WTC11 (cell line): ENCODE results near the gene TNRC6C. TPM values are rescaled to one million over a fixed set of nuclear protein-coding genes. Genes with fewer than 3 reads are reported as not detected.
"Not testable (repeated sequence)": the region's sequence is repeated elsewhere in the genome, so short reads cannot be mapped to it uniquely, and the experiment has no call there.

Experiments used
- ATAC-seq: fragments of 200-7000 bp; cut with Tn5 transposase; 2 replicates; pipeline ENCODE4 v1.10.0; 2021; ENCODE audit warnings: mild to moderate bottlenecking, moderate library complexity
- CTCF ChIA-PET: fragments of 300-600 bp; sonication (Branson Sonifier 250); formaldehyde crosslinking; loops from one replicate; lab custom pipeline; 2021; ENCODE audit warnings: antibody characterized with exemption; lab: Charles Lee
- POLR2A ChIA-PET: fragments of 350-600 bp; sonication (Branson Sonifier 250); formaldehyde crosslinking; loops from one replicate; lab custom pipeline; 2021; ENCODE audit warnings: antibody characterized with exemption; lab: Charles Lee
- DNase-seq: peaks from one replicate; pipeline ENCODE4 v3.0.0; 2021; ENCODE audit warnings: low spot score
- H3K27ac Mint-ChIP-seq: 2 replicates; pipeline ENCODE4 v1.8.0; 2021; ENCODE audit warnings: mixed read lengths
- H3K27me3 Mint-ChIP-seq: 2 replicates; pipeline ENCODE4 v1.8.0; 2021; ENCODE audit warnings: low read depth, mild to moderate bottlenecking, moderate library complexity, mixed read lengths
- H3K36me3 Mint-ChIP-seq: 2 replicates; pipeline ENCODE4 v1.8.0; 2021; ENCODE audit warnings: mixed read lengths
- H3K4me1 Mint-ChIP-seq: 2 replicates; pipeline ENCODE4 v1.8.0; 2022; ENCODE audit warnings: mixed read lengths
- H3K4me3 Mint-ChIP-seq: 2 replicates; pipeline ENCODE4 v1.8.0; 2021; ENCODE audit warnings: mild to moderate bottlenecking, moderate library complexity, mixed read lengths
- H3K9me3 Mint-ChIP-seq: 2 replicates; pipeline ENCODE4 v1.8.0; 2021; ENCODE audit warnings: mixed read lengths
- HMGXB4 ChIP-seq: sonication (generic); formaldehyde crosslinking; IDR thresholded peaks from 2 replicates; pipeline ENCODE4 v1.8.1; 2023; ENCODE audit warnings: mild to moderate bottlenecking, moderate library complexity, missing genetic modification reagents
- JAZF1 ChIP-seq: fragments of 250-450 bp; sonication (Bioruptor Pico); IDR thresholded peaks from 2 replicates; pipeline ENCODE4 v1.9.0; 2021; ENCODE audit warnings: moderate library complexity, mild to moderate bottlenecking, inconsistent platforms
- MLX ChIP-seq: sonication (generic); formaldehyde crosslinking; IDR thresholded peaks from 2 replicates; pipeline ENCODE4 v1.8.1; 2023; ENCODE audit warnings: mild to moderate bottlenecking, missing genetic modification reagents, moderate library complexity
- MXD4 ChIP-seq: fragments of 250-450 bp; sonication (Bioruptor Pico); IDR thresholded peaks from 2 replicates; pipeline ENCODE4 v1.8.0; 2021; ENCODE audit warnings: mild to moderate bottlenecking, moderate library complexity, borderline replicate concordance
- NFATC4 ChIP-seq: fragments of 250-450 bp; sonication (Bioruptor Pico); IDR thresholded peaks from 2 replicates; pipeline ENCODE4 v1.9.0; 2021; ENCODE audit warnings: mild to moderate bottlenecking
- OVOL2 ChIP-seq: fragments of 250-450 bp; sonication (Bioruptor Pico); IDR thresholded peaks from 2 replicates; pipeline ENCODE4 v1.9.0; 2021; ENCODE audit warnings: mild to moderate bottlenecking, borderline replicate concordance
- PREB ChIP-seq: sonication (generic); formaldehyde crosslinking; IDR thresholded peaks from 2 replicates; pipeline ENCODE4 v1.8.1; 2022; ENCODE audit warnings: mild to moderate bottlenecking, missing genetic modification reagents, moderate library complexity, borderline replicate concordance
- RELA ChIP-seq: sonication (generic); formaldehyde crosslinking; IDR thresholded peaks from 2 replicates; pipeline ENCODE4 v1.8.1; 2022; ENCODE audit warnings: missing genetic modification reagents, mild to moderate bottlenecking, borderline replicate concordance
- TCF7 ChIP-seq: sonication (generic); formaldehyde crosslinking; IDR thresholded peaks from 2 replicates; pipeline ENCODE4 v1.8.0; 2022; ENCODE audit warnings: mild to moderate bottlenecking, low read depth, missing genetic modification reagents, moderate library complexity
- USF1 ChIP-seq: sonication (generic); formaldehyde crosslinking; IDR thresholded peaks from 2 replicates; pipeline ENCODE4 v1.8.0; 2022; ENCODE audit warnings: mild to moderate bottlenecking, missing genetic modification reagents
- ZBTB21 ChIP-seq: sonication (generic); formaldehyde crosslinking; IDR thresholded peaks from 2 replicates; pipeline ENCODE4 v1.8.1; 2023; ENCODE audit warnings: mild to moderate bottlenecking, missing genetic modification reagents, borderline replicate concordance
- ZNF121 ChIP-seq: sonication (generic); formaldehyde crosslinking; IDR thresholded peaks from 2 replicates; pipeline ENCODE4 v1.8.0; 2023; ENCODE audit warnings: missing genetic modification reagents
- ZNF396 ChIP-seq: fragments of 250-450 bp; sonication (Bioruptor Pico); IDR thresholded peaks from 2 replicates; pipeline ENCODE4 v1.8.0; 2021; ENCODE audit warnings: mild to moderate bottlenecking, moderate library complexity, borderline replicate concordance
- ZNF425 ChIP-seq: fragments of 250-450 bp; sonication (Bioruptor Pico); conservative IDR thresholded peaks from 2 replicates; pipeline ENCODE4 v1.9.0; 2021; ENCODE audit warnings: mild to moderate bottlenecking
- total RNA-seq: library from RNA; stranded (reverse); gene quantifications from 3 replicates; pipeline ENCODE4 v1.2.3, GENCODE V29; 2021
- TF ChIP-seq, protein P1 (sequence below): sonication (generic); formaldehyde crosslinking; IDR thresholded peaks from 2 replicates; pipeline ENCODE4 v1.8.1; 2022; ENCODE audit warnings: low read depth, mild to moderate bottlenecking, moderate library complexity, missing genetic modification reagents, borderline replicate concordance
- TF ChIP-seq, protein P2 (sequence below): sonication (generic); formaldehyde crosslinking; conservative IDR thresholded peaks from 2 replicates; pipeline ENCODE4 v1.8.1; 2023; ENCODE audit warnings: mild to moderate bottlenecking, low read depth, missing genetic modification reagents, moderate library complexity
- TF ChIP-seq, protein P3 (sequence below): fragments of 250-450 bp; sonication (Bioruptor Pico); IDR thresholded peaks from 2 replicates; pipeline ENCODE4 v1.9.0; 2021; ENCODE audit warnings: moderate library complexity, mild to moderate bottlenecking, inconsistent platforms, borderline replicate concordance
- TF ChIP-seq, protein P4 (sequence below): sonication (generic); formaldehyde crosslinking; IDR thresholded peaks from 2 replicates; pipeline ENCODE4 v1.8.0; 2022; ENCODE audit warnings: mild to moderate bottlenecking, missing genetic modification reagents
- TF ChIP-seq, protein P5 (sequence below): sonication (generic); formaldehyde crosslinking; IDR thresholded peaks from 2 replicates; pipeline ENCODE4 v1.8.0; 2023; ENCODE audit warnings: mild to moderate bottlenecking, missing genetic modification reagents
- TF ChIP-seq, protein P6 (sequence below): fragments of 250-450 bp; sonication (Bioruptor Pico); IDR thresholded peaks from 2 replicates; pipeline ENCODE4 v1.9.0; 2021; ENCODE audit warnings: mild to moderate bottlenecking

TNRC6C gene
- total RNA-seq, 1 experiment from 2014 or later, result 52.3 TPM

GRCh38 chr17:77990301-77990700, 31.8 kb downstream of the TNRC6C start:
- no peak overlapping the region for H3K4me3 Mint-ChIP-seq
- CTCF ChIA-PET, result interaction anchor here (1.1 to 1.7 kb wide), 2 partner anchors 95 to 98 kb away, joined by 3 to 5 read pairs; no protein-coding TSS in a partner anchor
- H3K27ac Mint-ChIP-seq, result no peak overlapping the region; the same call in 1 of the 2 replicates
- ATAC-seq (no peak), DNase-seq (no peak)
- POLR2A ChIA-PET, result no interaction called here
- peaks cover 31% of the 10 kb centered on the region for H3K4me1 Mint-ChIP-seq
- no peak for TF ChIP-seq MXD4
- TF ChIP-seq, protein P1, sequence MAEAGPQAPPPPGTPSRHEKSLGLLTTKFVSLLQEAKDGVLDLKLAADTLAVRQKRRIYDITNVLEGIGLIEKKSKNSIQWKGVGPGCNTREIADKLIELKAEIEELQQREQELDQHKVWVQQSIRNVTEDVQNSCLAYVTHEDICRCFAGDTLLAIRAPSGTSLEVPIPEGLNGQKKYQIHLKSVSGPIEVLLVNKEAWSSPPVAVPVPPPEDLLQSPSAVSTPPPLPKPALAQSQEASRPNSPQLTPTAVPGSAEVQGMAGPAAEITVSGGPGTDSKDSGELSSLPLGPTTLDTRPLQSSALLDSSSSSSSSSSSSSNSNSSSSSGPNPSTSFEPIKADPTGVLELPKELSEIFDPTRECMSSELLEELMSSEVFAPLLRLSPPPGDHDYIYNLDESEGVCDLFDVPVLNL (CRISPR knock-in tag), result no peak
- no peak for TF ChIP-seq PREB (CRISPR knock-in tag)
- TF ChIP-seq, protein P2, sequence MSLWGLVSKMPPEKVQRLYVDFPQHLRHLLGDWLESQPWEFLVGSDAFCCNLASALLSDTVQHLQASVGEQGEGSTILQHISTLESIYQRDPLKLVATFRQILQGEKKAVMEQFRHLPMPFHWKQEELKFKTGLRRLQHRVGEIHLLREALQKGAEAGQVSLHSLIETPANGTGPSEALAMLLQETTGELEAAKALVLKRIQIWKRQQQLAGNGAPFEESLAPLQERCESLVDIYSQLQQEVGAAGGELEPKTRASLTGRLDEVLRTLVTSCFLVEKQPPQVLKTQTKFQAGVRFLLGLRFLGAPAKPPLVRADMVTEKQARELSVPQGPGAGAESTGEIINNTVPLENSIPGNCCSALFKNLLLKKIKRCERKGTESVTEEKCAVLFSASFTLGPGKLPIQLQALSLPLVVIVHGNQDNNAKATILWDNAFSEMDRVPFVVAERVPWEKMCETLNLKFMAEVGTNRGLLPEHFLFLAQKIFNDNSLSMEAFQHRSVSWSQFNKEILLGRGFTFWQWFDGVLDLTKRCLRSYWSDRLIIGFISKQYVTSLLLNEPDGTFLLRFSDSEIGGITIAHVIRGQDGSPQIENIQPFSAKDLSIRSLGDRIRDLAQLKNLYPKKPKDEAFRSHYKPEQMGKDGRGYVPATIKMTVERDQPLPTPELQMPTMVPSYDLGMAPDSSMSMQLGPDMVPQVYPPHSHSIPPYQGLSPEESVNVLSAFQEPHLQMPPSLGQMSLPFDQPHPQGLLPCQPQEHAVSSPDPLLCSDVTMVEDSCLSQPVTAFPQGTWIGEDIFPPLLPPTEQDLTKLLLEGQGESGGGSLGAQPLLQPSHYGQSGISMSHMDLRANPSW (CRISPR knock-in tag), result no peak
- no peak for TF ChIP-seq RELA (CRISPR knock-in tag)
- no peak for TF ChIP-seq USF1 (CRISPR knock-in tag)
- TF ChIP-seq HMGXB4, result no peak
- TF ChIP-seq, protein P3, sequence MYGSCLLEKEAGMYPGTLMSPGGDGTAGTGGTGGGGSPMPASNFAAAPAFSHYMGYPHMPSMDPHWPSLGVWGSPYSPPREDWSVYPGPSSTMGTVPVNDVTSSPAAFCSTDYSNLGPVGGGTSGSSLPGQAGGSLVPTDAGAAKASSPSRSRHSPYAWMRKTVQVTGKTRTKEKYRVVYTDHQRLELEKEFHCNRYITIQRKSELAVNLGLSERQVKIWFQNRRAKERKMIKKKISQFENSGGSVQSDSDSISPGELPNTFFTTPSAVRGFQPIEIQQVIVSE (CRISPR knock-in tag), result no peak
- TF ChIP-seq MLX, result no peak
- no peak for TF ChIP-seq JAZF1 (CRISPR knock-in tag)
- TF ChIP-seq NFATC4, result no peak
- TF ChIP-seq ZBTB21 (CRISPR knock-in tag), result no peak
- TF ChIP-seq ZNF121, result no peak
- TF ChIP-seq ZNF425 (CRISPR knock-in tag), result no peak
- TF ChIP-seq, protein P4, sequence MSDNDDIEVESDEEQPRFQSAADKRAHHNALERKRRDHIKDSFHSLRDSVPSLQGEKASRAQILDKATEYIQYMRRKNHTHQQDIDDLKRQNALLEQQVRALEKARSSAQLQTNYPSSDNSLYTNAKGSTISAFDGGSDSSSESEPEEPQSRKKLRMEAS, result no peak
- TF ChIP-seq, protein P5, sequence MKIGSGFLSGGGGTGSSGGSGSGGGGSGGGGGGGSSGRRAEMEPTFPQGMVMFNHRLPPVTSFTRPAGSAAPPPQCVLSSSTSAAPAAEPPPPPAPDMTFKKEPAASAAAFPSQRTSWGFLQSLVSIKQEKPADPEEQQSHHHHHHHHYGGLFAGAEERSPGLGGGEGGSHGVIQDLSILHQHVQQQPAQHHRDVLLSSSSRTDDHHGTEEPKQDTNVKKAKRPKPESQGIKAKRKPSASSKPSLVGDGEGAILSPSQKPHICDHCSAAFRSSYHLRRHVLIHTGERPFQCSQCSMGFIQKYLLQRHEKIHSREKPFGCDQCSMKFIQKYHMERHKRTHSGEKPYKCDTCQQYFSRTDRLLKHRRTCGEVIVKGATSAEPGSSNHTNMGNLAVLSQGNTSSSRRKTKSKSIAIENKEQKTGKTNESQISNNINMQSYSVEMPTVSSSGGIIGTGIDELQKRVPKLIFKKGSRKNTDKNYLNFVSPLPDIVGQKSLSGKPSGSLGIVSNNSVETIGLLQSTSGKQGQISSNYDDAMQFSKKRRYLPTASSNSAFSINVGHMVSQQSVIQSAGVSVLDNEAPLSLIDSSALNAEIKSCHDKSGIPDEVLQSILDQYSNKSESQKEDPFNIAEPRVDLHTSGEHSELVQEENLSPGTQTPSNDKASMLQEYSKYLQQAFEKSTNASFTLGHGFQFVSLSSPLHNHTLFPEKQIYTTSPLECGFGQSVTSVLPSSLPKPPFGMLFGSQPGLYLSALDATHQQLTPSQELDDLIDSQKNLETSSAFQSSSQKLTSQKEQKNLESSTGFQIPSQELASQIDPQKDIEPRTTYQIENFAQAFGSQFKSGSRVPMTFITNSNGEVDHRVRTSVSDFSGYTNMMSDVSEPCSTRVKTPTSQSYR (CRISPR knock-in tag), result no peak
- no peak for TF ChIP-seq TCF7
- TF ChIP-seq ZNF396 (CRISPR knock-in tag), result no peak
- TF ChIP-seq, protein P6, sequence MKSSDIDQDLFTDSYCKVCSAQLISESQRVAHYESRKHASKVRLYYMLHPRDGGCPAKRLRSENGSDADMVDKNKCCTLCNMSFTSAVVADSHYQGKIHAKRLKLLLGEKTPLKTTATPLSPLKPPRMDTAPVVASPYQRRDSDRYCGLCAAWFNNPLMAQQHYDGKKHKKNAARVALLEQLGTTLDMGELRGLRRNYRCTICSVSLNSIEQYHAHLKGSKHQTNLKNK, result no peak
- no peak for TF ChIP-seq OVOL2 (CRISPR knock-in tag)
- no peaks in the 10 kb centered on the region for H3K27me3 Mint-ChIP-seq
- H3K36me3 Mint-ChIP-seq, result no peaks in the 10 kb centered on the region
- no peaks in the 10 kb centered on the region for H3K9me3 Mint-ChIP-seq

DNA sequence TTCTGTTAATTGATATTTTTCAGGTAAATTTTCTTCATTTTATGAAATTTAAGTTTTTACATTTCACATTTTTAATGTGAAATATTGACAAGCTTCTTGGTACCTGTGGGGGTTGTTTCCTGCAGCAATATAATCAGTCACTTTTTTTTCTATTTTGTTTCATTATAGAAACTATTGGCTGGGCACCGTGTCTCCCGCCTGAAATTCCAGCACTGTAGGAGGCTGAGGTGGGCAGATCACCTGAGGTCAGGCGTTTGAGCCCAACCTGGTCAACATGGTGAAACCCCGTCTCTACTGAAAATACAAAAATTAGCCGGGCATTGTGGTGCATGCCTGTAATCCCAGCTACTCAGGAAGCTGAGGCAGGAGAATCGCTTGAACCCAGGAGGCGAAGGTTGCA, 35.2 kb downstream of the TNRC6C start:
- POLR2A ChIA-PET, result interaction anchor here (0.8 kb wide), 1 partner anchor 35 kb away, joined by 3 read pairs; the partner anchor contains the start of gene TNRC6C
- not testable (repeated sequence) for H3K9me3 Mint-ChIP-seq, ATAC-seq

More for the DNA sequence above, 35.2 kb downstream of the TNRC6C start:
- H3K4me1 Mint-ChIP-seq, result peaks cover 46% of the 10 kb centered on the region
- H3K36me3 Mint-ChIP-seq, H3K27me3 Mint-ChIP-seq, H3K27ac Mint-ChIP-seq, H3K4me3 Mint-ChIP-seq, CTCF ChIA-PET, DNase-seq: not testable (repeated sequence)
